GM18526 (cell line): ENCODE measurements around the gene ATPAF2.
A peak's percentile ranks its signal among the peaks of the same experiment; 100 is the strongest.

Experiments
- POLR2A ChIP-seq: IDR thresholded peaks from 3 replicates; pipeline ENCODE4 v1.6.1; 2011; ENCODE audit not compliant: insufficient read length; ENCODE audit errors: extremely low read depth

Gene ATPAF2

GRCh38 chr17:17987187-17987896, 51.6 kb downstream of the ATPAF2 start:
- TF ChIP-seq POLR2A, result no peak

GRCh38 chr17:17985555-17985954, 53.4 kb downstream of the ATPAF2 start:
- TF ChIP-seq POLR2A, result no peak

DNA sequence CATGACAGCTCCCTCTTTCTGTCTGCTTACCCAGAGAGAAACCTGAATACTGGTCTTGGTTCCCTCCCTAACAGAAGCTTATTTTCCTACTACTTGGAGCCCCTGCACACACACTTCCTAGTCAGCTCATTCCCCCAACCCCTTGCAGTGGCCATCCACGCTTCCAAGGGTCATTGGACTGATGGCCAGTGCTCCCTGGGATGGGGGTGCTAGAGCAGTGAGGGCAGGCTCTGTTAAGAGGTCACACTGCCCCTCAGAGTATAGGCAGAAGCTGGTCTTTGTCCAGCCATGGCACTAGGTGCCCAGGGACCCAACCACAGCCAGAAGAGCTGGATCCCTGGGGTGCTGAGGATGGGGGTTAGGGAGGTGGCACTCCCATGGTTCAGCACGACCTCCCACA, 53.8 kb downstream of the ATPAF2 start:
- no peak for TF ChIP-seq POLR2A

DNA sequence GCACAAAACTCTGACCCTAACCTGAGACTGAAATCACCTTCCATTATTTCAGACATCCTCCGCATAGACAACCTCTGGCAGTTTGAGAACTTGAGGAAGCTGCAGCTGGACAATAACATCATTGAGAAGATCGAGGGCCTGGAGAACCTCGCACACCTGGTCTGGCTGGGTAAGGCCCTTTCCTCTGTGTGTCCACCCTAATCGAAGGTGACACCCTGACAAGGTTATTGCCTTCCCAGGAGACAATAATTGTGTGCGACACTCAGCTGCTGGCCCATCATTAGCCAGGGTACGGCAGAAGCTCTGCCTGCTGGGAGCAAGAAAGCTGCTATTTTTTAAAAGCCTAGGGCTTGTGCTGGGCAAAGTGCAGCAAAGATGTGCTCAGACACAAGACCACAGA, 55.2 kb downstream of the ATPAF2 start:
- TF ChIP-seq POLR2A, result no peak

DNA sequence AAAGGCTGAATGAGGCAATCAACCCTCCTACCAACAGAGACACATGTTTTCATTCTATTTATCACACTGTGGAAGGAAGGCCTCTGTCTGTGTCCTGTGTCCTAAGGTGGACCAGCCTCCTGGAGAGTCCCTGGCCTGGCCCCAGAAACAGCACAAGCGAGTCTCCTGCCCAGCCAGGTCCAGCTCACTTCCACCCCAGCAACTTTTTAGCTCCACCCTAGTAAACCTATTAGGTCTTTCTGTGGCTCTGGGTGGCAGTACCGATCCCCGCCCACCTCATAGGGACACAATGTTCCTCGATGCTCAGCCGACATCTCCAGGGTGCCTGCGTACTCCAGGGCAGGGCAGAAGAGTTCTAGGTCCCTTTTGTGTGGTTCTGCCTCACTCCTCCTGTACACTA, 55.6 kb downstream of the ATPAF2 start:
- TF ChIP-seq POLR2A, result no peak

DNA sequence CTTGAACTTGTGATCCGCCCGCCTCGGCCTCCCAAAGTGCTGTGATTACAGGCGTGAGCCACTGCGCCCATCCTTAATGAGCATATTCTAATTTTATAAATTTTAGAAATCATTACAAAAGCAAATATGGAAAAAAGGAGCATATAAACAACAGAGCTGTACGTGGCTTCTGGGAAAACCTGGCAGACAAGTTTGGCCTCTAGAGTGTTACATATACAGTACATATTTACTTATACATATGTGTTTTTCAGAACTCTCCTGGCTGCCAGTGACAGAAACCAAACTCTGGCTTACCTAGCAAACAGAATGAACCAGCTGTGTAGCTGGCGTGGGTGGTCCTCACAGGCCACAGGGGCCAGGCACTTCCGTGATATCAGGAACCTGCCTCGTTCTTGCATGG, 56.2 kb downstream of the ATPAF2 start:
- TF ChIP-seq POLR2A, result no peak

- no peak for TF ChIP-seq POLR2A
Observed at GRCh38 chr17:17981330-17981729, 57.6 kb downstream of the ATPAF2 start.

GRCh38 chr17:17979778-17980177, 59.2 kb downstream of the ATPAF2 start:
- no peak for TF ChIP-seq POLR2A

- TF ChIP-seq POLR2A, result no peak
Observed at GRCh38 chr17:17978481-17979424, 60.2 kb downstream of the ATPAF2 start.

DNA sequence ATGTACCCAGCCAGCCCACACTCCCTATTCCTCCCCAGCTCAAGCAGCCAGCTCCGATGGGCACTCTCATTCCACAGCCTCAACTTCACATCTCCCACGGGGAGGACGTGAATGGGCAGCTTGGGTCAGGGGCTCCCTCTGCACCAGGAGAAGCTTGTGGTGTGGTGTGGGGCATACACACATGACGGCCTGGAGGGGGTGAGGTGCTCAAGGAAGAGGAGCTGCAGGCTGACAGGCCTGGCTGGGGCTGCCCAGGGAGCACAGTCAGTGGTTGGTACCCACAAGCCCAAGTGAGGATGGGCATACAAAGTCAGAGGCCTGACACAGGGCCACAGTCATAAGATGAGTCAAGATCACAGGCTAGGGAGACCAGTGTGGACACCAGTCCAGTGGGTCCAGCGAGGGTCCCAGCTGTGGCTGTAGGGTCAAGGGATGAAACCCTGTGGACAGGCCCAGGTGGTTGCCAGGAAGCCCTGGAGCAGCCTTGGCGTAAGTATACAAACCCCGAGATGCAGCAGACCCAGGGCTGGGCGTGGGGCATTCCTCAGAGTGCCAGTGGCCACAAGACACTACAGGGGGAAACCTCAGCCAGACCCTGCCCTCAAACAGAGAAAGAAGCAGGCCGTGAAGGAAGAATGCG, 61.9 kb downstream of the ATPAF2 start:
- no peak for TF ChIP-seq POLR2A

DNA sequence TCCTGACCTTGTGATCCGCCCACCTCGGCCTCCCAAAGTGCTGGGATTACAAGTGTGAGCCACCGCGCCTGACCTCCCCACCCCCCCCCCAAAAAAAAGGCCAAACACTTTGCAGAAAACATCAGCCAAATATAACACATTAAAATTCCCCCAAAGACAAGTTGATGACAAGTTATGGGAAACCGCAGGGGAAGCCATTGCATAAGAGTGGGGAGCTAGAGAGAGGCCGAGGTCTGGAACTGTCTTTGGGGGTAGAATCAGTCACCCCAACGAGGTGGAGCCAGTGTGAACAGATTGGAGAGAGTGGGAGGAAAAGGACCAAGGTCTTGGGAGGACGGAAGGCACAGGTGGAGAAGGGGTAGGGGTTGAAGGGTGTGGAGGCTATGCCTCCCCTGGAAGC, 63.5 kb downstream of the ATPAF2 start:
- no peak for TF ChIP-seq POLR2A

GRCh38 chr17:17972952-17973254, 66.1 kb downstream of the ATPAF2 start:
- no peak for TF ChIP-seq POLR2A

DNA sequence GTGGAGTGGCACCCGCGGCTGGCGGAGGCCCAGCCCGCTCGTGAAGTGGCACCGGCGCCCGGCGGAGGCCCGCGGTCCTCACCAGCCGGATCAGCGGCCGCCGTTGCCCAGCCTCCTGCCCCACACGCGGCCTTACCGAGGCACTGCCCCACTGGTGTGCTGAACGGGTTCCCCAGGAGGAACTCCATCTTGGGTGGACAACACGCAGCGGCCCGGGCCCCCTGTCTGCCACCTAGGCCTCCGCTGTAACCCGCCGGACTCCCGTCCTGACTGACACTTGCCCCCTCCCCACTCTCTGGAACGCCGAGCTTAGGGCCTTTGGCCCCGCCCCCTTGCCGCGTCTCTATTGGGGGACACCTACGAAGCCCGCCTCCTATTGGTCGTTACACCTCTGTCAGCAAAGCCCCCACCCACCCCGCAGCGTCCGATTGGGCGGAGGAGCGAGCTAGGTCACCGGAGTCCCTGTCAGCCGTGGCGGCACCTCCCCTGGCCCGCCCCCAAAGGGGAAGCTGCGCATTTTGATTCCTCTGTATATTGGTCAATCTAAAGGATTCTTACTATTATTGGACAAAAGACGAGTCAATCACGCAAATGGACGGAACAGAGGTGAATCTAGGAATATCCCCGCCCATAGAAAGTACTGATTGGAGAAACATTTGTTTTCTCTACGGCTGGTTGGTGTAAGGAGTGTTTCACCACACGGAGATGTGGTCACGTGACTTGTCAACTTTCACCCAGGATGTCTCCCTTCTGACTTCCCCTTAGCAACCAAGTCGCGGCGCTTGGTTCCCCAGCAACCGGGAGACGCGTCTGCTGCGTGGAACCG, 66.6 kb downstream of the ATPAF2 start, which contains the start of the genes DRC3 and TOM1L2:
Gene DRC3 (plus strand): TSS at position 737 of the 826 bp plus-strand sequence. CDS start 4,737 bp downstream, outside the sequence.
Gene TOM1L2 (minus strand): TSS at position 275 of the 826 bp plus-strand sequence. CDS start 87 bp downstream, at position 188.
- peak; percentile 56 for TF ChIP-seq POLR2A

DNA sequence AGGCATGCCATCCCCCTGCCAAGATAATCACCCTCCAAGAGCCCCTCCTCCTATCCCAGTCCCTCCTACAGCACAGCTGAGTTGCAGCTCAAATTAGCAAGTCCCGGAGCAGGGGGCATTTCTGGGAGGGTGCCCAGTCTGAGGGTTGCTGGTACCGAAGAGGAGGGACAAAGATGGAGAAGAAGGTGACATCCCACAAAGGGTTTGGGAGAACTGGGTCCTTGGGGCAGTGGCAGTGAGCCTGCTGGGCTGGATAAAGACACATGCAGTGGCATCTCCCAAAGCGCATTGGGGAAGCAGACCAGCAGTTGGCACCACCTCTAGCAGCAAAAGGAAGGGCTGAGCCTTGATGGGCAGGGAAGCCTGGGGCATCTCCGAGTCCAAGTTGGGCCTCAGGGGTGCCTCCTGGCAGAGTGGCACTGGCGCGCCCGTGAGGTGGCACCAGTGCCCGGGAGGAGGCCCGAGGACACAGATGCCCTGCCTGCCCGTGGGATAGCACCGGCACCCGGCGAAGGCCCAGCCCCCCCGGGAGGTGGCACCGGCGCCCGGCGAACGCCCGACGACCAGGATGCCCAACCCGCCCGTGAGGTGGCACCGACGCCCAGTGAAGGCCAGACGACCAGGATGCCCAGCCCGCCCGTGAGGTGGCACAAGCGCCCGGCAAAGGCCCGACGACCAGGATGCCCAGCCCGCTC, 67.4 kb downstream of the ATPAF2 start:
- TF ChIP-seq POLR2A, result no peak
